NT2/D1 (cell line): ENCODE measurements around the gene FAM107A.

Experiments
- SUZ12 ChIP-seq: IDR thresholded peaks from 2 replicates; pipeline ENCODE4 v1.6.1; 2011; ENCODE audit not compliant: insufficient read length, insufficient read depth; ENCODE audit errors: extremely low read depth
- YY1 ChIP-seq: IDR thresholded peaks from 2 replicates; pipeline ENCODE4 v1.6.1; 2011; ENCODE audit not compliant: insufficient read length, insufficient read depth
- ZNF274 ChIP-seq: IDR thresholded peaks from 2 replicates; pipeline ENCODE4 v1.6.1; 2011; ENCODE audit warnings: mild to moderate bottlenecking, low read depth, low read length

- TF ChIP-seq YY1 (no peak), SUZ12 (no peak), ZNF274 (no peak)
Observed at GRCh38 chr3:58514405-58514804, 62.8 kb downstream of the FAM107A start.
